CD4-positive, alpha-beta T cell treated with Interleukin-2 at 100 ng/mL for 4 hours (primary cell): Measurements from ENCODE around the gene STRA6.

ENCODE experiments used
- DNase-seq: peaks from one replicate; pipeline ENCODE4 v3.0.0-alpha.2; 2020; ENCODE audit warnings: low spot score

Gene STRA6

DNA sequence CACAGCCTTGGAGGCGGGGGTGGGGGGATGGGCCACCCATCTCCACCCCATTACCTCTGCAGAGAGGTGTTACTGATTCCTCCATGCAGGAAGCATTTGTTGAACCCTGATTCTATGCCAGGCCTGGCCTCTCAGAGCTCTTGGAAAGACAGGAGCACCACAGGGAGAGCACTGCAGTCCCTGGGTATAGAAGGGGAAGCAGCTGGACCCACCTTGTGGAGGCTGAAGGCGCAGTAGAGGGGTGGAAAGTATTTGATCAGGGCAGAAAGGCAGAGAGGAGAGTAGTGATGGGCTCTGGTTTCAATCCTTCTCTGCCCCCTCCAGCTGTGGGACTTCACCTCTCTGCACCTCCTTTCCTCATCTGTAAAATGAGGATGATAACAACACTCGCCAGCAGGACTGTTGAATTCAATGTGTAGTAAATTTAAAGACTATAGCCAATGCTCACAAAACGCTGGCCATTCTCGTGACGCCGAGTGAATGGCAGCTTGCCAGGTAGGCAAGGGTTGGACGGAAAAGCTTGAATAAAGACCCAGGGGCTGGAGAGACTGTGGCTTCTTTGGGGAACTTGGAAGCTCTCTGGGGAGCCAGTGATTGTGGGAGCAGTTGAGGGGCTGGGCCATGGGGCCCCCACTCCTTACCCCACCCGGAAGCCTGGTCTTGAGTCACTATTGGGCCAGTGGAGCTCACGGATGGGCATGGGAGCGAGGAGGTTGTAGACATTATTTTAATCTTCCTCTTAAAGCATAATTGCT lies 25.6 kb upstream of the STRA6 start:
- DNase-seq, result no peak

DNA sequence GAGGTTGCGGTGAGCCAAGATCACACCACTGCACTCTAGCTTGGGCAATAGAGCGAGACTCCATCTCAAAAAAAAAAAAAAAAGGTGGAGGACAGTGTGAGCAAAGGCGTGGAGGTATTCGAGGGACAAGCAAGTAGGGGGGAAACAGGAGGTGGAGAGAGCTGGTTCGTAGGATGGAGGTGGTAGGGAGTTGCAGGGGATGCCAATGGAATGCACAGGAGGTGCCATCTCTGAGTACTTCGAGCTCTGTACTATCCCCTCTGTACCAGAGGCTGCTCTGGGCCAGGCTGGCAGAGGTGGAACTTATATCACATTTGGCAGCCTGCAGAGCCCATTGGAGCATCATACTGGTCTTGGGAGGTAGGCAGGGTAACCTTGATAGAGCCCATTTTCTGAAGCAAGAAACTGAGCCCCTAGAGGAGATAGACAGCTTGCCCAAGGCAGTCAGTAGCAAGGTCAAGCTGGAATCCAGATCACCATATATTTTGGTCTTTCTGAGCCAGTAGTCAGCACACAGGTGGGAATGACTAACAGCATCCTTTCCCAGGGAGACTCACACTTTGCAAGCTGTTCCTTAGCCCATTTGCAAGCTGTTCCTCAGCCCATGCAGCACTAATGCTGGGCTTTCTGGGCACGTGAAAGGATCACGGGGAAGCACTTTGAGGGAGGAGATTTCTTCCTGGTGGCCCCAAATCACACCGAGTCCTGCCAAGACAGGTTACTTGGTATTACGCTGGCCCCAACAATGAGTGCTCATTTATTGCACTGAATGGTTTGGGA lies 24.4 kb upstream of the STRA6 start:
- DNase-seq, result no peak

DNA sequence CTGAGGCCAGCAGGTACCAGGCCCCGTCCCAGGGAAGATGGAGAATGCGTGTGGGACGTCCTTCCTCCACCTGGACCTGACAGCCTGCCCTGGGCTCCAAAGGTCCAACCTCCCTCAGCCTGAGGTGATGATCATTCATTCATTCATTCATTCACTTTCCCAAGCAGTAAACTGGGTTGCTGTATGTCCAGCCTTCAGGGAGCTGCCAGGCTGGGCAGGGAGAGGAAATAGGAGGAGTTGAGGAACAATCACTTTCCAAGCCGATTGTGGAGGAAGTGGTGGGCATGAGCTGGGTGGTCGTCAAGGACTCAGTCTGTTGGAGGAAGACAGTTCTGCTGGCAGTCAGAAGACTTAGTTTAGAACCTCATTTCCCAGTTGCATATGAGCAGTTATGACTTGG lies 23.3 kb upstream of the STRA6 start:
- no peak for DNase-seq

DNA sequence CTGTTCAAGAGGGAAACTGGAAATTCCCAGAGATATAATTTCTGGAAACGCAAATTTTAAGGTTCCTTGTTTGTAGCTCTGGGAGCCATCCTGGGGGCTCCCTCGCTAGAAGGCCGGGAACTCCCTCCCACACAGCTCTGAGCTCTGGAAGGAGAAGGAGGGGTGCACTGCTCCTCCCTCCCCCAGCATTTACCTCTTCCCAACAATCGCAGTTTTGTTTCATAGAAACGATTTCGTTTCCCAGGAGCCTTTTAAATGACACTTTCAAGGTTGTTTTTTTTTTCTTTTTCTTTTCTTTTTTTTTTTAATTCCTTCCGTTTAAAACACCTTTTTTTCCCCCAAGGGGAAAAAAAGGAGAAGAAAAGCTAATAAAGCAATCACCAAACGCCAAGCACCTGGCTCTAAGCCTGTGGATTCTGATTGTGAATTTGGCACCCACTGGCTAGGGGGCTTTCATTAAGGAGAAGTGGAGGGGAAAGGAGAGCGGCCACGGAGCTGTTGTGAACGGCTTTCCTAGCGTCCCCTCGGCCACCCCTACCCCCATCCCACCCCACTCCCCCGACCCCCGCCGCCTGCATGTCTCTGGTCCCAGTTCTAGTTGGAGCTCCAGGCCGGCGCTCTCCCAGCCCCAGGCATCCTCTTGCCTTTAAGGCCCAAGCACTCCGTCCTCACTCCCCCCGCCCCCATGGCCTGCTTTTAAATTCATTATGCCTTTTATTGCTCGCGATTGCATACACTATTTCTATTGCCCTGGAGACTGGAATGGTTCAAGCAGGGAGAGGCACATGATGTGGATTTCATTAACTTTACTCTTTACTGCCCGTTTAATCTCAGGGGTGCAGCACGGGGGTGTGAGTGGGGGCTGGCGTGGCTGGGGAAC lies 19.9 kb upstream of the STRA6 start:
- DNase-seq, result no peak

DNA sequence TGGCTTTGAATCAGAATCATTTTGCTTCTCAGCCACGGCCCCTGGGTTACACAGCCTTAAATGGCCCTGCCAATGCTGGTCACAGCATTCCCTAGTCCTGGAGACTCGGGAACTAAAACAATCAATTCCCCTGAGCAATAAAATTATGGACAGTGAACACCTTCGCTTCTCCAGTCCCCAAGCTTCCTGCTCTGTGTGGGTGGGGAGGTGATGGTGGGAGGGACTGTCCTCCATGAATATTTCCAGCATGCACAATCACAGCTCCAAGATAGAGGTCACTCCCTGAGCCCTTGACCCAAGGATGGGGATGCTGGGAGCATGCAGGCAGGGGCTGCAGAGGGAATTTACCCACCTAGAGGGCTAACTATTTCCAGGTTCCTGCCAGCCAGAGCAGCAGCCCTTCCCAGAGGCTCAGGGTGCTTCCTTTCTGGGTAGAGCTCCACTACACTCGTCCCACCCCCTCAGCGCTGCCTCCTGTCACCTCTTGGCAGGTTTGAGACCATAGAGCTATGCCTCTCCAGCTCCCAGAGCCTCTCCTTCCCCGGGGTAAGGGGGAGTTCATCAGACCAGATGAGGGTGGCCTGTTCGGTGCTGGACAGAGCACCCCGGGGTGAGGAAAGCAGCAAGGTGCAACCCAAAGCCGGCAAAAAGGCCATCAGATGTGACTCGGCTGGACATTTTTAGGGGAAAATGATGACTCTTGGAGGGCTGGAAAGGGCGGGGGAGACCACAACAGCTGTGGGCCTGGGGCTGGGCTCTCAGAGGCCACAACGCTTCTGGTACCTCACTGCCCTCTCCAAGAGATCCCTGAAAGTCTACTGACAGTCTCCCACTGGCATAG lies 19.0 kb upstream of the STRA6 start:
- DNase-seq, result no peak

DNA sequence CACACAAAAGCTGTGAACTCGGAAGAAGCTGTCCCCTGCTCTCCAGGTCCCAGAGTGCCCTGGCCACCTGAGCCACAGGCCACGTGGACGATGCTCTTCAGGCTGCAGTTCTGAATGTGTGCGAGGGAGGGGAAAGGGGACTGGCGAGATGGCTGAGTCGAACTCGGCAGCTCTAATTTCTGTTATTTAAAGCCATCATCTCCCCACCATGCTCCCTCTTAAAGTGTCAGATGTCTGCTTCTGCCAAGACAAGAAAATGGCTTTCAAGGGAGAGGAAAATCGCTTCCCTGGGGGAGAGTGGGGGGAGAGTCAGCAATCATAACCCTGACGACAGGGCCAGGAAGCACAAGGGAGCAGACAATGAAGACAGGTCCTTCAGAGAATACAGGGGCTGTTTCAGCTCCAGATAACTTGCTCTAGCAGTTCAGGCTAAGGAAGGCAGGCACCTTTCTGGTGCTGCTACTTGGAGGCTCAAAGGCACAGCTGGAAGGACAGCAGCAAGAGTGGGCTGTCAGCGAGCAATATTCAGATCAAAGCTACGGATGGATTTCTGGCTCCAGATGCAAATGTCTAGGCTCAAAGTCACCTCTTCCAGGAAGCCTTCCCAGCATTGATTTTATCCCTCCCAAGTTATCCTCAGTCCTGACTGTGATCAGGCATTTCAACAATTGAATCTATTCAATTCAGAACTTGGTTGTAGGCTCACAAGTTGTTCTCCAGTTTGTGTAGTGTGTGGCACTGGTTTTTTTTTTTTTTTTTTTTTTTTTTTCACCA lies 18.1 kb upstream of the STRA6 start:
- no peak for DNase-seq

DNA sequence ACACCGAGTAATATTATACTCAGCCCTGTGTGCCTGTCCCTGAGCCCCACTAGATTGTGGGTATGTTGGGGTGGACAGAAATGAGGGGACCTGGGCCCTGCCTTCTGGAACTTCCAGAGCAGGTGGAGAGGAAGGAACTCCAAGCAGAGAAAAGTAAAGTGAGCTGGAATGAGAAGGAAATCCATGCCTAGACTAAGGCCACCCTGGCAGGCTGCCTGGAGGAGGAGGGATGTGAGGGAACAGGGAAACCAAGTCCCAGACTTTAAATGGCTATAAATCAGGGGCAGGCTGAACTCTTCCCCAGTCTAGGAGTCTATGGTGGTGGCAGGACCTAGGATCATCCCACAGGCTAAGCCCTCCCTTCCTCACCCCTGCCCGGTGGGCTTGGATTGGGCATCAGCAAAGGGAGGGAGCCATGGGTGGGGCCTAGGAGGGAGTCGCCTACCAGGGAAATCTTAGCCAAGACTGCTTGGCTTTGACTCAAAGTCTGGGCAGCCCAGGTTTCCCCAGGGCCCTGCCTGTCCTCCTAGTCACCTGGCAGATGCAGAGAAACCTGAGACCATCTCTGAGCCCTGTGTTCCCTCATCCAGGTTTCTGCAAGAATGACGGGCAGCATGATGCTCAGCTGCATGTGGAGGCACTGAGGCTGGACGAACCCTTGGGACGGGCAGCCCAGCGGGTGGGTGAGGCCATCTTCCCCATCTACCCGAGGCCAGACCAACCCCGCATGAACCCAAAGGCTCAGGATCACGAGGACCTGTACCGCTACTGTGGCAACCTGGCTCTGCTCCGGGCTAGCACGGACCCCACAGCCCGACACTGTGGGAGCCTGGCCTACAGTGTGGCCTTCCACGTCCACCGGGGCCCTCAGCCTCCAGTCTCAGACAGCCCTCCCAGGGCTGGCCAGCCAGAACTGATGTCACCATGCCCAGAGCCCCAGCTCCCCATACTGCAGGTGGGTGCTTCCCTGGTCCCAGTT lies 15.6 kb upstream of the STRA6 start:
- no peak for DNase-seq

DNA sequence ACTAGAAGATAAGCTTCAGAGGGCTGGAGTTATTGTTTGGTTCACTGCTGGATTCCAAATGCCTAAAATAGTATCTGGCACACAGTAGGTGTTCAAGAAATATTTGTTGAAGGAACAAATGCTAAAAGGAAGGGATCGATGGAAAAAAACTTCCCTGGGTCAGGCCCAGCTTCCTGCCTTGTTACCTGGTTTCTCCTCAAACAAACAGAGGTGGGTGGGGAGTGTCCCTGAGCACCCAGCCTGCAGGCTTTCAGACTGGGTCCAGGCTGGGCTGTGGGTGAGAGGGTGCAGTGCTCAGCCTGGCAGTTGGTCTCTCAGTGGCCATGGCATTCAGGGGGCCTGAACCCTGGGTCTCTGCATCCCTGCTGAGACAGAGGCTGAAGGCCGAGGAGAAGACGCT lies 14.4 kb upstream of the STRA6 start:
- DNase-seq, result no peak

DNA sequence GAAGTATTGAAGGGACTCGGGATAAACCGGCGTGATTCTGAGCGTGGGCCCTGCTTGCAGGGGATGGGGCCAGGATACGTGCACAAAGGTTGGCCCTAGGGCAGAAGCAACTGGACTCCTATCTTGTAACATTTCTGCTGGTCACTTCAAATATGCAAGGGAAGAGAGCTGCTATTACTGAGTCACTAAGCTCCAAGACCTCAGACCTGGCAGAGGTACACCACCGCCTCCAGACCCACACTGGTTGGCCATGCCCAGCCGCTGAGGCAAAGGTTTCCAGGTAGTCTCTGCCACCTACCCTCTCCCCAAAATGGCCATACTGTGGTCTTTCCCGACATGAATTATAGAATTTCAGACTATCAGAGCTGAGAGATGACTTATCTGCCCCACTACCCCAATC lies 13.4 kb upstream of the STRA6 start:
- DNase-seq, result no peak

DNA sequence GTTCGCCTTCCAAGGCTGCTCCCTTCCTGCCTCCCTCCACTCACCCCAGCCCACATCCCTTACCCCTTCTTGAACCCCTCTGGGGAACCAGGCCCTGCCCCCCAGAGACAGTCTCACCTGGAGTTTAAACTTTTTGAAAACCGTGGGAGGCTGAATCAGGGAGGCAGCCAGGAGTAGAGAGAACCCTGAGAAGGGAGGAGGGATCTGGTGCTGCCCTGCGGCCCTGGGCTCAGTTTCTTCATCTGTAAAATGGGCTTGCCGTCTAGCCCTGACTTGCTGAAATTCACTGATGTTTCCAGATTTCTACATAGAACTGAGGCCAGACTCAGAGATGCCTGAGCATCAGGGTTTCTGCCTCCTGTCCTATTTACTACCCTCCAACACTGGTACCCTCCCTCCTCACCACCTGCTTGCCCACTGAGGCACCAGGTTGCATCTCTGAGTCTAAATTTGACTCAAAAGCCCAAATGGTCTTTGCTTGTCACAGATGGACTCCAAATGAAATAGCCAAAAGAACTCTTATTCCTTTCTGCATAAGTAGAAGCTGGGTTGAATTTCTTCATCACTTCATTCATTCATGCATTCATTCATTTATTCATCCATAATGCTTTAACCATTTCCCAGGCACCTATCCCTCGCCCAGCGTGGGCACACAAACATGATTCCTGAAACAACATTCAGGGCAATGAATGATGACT lies 11.9 kb upstream of the STRA6 start:
- DNase-seq, result no peak

DNA sequence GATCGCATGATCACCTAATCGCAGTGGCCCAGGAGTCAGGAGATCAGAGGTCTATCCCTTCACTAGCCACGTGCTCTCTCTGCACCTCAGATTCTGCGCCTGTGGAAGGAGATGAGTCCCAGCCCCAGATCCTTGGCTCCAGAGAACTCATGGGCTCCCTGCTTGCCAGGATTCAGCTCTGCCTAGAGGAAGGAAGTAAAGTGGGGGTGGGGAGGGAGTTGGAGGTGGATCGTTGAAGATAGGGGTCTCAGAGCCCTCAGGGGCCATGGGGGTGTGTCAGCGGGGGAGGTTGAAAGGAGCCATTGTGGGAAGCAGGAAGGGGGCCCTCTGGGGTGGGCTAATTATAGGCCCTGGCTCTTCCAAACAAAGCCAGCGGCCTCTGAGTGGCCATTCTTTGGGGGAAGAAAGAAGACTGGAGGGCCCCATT lies 11.3 kb upstream of the STRA6 start:
- DNase-seq, result no peak

DNA sequence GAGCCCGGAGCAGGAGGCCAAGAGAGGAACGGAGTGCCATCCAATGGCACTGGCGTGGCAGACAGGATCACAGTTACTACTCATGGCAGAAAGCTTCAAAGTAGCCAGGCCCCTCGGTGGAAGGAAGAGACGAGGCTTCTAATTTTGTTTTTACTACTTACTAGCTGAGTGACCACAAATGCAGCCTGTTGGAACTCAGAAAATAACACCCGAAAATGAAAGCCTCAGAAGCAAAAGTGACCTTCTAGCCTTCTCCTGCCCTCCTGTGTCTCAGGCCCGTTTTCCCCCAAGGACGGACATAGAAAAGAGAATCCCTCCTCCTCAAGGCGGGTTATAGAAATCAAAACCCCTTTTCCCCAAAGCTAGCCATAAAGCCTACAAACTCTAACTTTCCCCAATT lies 9.9 kb upstream of the STRA6 start:
- no peak for DNase-seq

DNA sequence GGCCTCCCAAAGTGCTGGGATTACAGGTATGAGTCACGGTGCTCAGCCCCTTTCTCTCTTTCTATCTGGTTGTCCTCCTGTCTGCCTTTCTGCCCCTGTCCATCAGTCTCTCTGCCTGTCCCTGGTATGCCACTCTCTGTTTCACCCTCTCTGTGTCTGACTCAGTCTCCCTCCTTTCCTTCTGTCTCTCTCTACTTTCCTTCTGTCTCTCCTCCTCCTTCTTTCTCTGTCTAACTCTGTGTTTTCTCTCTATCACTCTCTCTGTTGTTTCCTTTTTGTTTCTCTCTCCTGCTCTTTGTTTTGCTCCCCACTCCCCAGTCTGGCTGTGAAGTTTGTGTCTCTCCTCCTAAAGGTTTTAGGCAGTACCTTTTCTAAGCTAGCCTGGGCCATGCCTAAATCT lies 9.1 kb upstream of the STRA6 start:
- no peak for DNase-seq

DNA sequence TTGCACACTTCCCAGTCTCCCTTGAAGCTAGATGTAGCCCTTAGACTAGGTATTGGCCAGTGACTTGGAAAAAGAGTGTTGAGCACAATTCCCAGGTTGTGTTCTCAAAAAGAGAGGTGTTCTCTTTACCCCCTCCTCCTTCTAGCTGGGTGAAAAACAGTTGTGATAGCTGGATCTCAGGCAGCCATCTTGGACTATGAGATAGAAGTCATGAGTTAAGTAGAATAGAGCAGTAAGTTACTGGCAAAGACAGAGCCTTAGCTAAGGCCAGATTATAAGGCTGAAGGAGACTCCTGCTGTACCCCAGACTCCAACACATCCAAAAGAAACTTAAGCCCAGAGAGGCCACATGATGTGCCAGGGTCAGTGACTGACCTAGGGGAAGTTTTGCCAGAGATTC lies 8.1 kb upstream of the STRA6 start:
- no peak for DNase-seq

DNA sequence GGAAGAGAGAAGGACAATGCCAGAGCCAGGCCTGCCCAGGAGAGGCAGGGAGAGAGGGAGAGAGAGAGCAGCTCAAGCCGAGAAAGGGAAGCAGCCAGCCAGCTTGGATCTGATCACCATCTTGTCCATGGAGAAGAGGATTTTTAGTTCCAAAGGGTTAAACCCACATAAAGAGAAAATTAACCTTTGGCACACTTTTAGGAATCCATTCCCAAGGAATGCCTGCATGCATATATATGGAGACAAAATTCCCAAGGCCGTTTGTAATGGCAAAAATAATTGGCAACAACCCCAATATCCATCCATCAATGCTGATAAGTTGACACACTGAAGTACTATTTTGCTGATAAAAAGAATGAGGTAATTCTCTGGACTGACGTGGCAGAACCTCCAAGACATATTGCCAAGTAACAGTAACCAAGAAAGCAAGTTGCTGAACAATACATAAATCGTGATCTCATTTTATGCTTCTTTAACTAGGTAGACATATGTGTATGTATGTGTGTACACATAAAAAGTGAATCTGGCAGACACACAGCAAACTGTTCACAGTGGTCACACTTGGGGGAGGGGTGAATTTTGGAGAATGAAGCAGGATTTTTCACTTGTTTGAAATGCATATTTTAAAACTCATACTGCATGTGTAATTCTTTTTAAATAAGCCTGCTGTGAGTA lies 7.5 kb upstream of the STRA6 start:
- no peak for DNase-seq

DNA sequence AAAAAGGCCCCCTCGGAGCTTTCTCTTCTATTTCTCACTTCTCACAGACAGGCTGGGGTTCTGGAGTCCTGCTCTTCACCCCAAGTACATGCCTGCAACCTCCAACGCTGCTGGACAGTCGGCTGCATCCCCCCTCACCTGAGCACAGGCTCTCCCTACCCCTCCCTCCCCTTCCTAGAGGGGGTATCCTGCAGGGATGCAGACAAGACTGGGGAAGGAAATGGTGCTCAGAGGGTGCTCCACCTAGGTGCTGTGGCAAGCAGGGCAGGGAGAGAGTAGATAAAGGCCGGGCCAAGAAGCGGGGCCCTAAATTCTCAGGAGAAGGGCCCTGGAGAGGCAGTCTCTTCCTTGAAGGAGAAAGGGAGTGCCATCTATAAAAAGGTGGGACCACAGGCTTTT lies 7.0 kb upstream of the STRA6 start:
- no peak for DNase-seq

DNA sequence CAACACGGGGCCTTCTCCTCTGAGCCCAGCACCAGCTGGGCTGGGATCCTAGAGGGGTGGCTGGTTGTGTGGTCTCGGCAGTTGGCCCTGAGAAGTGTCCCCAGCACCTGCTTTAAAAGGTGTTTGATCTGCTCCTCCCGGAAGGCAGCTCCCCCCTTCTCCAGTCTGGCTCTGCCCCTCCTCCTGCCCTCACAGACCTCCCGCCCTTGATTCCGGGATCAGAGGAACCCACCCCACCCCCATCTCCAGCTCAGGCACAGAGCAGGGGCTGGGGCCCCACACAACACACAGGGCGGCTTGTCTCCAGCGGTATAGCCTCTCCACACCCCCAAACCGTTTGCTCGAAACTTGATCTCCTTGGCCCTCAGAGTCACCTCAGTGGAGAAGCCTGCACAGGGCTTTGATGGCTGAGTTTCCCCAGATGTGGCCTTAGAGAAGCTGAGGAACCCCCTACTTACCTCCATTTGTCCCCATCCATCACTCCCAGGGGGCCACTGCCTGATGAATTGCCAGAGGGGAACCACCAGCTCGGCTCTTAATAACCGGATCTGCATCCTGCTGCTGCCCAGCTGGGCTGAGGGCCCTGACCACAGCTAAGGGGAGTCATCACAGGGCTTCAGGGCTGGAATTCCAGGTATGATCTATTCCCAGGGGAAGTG lies 6.4 kb upstream of the STRA6 start:
- DNase-seq, result no peak

DNA sequence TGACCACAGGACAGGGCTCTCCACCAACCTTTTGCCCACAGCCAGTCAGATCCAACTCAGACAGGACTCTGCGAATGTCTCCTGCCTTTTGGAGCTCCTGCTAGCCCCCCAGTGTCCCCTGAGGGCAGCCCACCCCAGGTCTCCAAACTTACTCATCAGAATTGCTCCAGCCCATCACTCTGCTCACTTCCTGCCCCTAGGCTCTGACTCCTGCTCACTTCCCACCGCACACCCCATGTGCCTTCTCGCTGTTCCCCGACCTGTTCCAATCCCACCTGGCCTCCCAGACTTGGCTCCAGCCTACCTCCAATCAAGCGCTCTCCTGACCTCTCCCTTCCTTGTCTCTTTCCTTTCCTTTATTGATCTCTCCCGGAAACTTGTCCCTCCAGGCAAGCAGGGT lies 5.9 kb upstream of the STRA6 start:
- no peak for DNase-seq
